ENCODE results near the gene LHX3.

The LHX3 gene

GRCh38 chr9:136206602-136207275, 1.8 kb upstream of the LHX3 start:
- no peak for DNase-seq

- DNase-seq, result no peak
Observed at GRCh38 chr9:136205707-136205992, 722 bp upstream of the LHX3 start.

- no peak for DNase-seq
Observed at GRCh38 chr9:136204145-136204805, 653 bp downstream of the LHX3 start.

- no peak for DNase-seq
Observed at GRCh38 chr9:136203408-136204144, 1.4 kb downstream of the LHX3 start.

- DNase-seq, result no peak
Observed at GRCh38 chr9:136202454-136203407, 2.2 kb downstream of the LHX3 start.

GRCh38 chr9:136201609-136202453, 3.1 kb downstream of the LHX3 start:
- DNase-seq, result no peak

- no peak for DNase-seq
Observed at GRCh38 chr9:136201174-136201573, 3.8 kb downstream of the LHX3 start.

GRCh38 chr9:136200424-136200823, 4.5 kb downstream of the LHX3 start:
- no peak for DNase-seq

GRCh38 chr9:136199391-136200288, 5.3 kb downstream of the LHX3 start:
- DNase-seq, result no peak

GRCh38 chr9:136198605-136199083, 6.3 kb downstream of the LHX3 start:
- DNase-seq, result no peak

GRCh38 chr9:136197930-136198604, 6.9 kb downstream of the LHX3 start:
- DNase-seq, result no peak

- no peak for DNase-seq
Observed at GRCh38 chr9:136197084-136197875, 7.6 kb downstream of the LHX3 start.

GRCh38 chr9:136196404-136197083, 8.4 kb downstream of the LHX3 start:
- DNase-seq, result no peak

GRCh38 chr9:136194540-136194939, 10.4 kb downstream of the LHX3 start:
- DNase-seq, result no peak

GRCh38 chr9:136193891-136194279, 11.0 kb downstream of the LHX3 start:
- no peak for DNase-seq

GRCh38 chr9:136193127-136193890, 11.6 kb downstream of the LHX3 start:
- DNase-seq, result no peak

GRCh38 chr9:136192289-136193126, 12.4 kb downstream of the LHX3 start:
- DNase-seq, result no peak
